Dedifferentiated amniotic fluid mesenchymal stem cell (primary cell): ENCODE measurements around the gene PAF1.
"Not testable (repeated sequence)": the region's sequence is repeated elsewhere in the genome, so short reads cannot be mapped to it uniquely, and the experiment has no call there.

Experiments used
- DNase-seq: peaks from one replicate; pipeline ENCODE4 v3.0.0-alpha.2; 2016; ENCODE audit errors: extremely low spot score

The PAF1 gene

DNA sequence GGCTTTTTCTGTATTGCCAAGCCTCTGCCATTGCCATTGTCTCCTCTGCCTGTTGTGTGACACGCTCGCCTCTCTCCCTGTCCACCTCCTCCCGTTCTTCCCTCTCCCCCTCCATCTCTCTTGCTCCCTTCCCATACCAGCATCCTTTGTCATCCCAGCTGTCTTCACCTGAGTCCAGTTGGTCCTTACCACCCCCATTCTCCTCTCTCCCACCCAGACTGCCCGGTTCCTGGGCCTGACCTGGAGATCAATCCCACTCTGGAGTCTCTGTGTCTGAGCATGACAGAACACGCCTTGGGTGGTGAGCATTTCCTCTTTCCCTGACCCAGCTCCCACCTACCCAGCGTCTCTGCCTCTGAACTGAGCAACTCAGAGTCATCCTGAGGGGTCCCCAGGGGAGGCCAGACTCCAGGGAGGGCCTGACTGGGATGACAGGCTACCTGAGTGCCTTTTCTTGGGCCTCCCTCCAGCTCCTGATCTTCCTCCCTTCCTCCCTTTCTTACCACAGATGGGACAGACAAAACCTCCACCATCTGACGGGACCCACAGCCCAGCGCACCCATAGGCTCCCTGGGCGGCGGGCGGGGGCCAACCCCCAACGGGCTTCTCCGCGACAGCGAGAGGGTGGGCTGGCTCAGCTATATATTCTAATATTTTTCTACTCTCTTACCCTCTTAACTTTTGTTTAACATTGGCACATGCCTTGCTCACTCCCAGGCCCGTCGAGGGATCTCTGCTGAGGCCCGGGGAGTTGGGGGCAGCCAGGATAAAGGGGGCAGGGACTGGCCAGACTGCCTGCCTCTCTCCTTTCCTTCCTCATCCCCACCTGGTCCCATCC is 7.7 kb downstream of the PAF1 start:
- no peak for DNase-seq

DNA sequence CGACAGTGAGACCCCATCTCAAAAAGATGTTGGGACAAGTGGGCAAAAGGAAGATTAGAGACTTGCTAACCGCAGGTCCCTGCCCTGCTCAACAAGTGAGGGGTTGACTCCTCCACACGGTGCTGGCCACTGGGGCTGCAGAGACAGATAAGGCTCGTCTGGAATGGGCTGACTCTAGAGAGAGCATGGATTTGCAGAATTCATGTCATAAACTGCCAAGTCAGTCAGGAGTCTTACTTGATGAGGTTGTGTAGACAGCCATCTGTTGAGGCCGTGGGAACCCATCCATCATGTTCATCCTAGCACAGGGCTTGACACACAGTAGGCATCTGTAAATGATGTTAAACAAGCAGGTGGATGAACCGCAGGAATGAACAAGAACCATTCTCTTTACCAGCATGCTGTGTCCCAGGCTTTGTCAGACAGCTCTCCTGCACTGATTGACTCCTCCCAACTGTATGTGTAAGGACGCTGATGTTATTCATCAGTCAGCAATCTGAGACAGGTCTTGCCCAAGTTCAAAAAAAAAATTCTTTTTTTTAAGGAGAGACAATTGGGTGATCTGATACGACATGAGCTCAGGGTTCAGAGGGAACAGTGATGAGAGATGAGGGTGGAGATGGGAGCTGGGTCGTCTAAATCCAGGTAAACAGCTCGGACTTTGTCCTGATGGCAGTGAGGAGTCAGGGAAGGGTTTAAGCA is 8.8 kb downstream of the PAF1 start:
- no peak for DNase-seq

DNA sequence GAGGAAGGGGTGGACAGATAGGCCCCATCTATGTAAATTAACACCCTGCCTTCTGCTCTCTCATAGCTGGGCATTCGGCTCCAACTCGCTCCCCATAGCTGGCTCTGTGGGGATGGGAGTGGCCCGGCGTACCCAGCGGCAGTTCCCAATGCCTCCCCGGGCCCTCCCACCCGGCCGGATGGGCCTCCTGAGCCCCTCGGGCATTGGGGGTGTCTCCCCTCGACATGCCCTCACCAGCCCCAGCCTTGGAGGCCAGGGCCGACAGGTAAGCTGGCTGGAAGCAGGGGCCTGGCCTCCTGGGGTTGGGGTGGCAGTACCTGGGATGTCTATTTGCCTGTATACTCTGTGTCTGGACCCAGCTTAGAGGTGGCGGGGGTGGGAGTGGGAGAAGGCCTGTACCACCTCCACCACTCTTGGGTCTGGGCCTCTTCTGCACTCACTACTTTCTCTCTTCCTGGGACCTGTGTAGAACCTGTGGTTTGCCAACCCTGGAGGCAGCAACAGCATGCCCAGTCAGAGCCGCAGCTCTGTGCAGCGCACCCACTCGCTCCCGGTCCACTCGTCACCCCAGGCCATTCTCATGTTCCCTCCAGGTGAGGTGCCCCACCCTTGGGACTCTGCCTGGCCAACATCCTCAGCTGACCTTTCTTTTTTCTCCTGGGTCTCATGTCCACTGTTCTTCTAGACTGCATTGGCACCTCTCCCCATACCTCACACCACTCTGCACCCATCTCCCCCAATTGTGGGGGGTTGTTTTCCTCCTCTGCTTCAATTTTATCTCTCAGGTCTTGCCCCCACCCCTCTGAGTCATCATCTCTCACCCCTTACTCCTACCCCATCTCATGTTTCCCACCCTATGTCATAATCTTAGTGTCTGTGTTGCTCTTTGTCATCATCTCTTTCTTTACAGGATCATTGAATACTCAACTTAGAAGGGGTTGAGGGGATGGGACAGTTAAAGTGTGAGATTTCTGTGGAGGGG is 10.1 kb downstream of the PAF1 start:
- DNase-seq: no peak

GRCh38 chr19:39379865-39380396 is 11.0 kb downstream of the PAF1 start:
- no peak for DNase-seq

GRCh38 chr19:39379366-39379765 is 11.5 kb downstream of the PAF1 start:
- not testable (repeated sequence) for DNase-seq

DNA sequence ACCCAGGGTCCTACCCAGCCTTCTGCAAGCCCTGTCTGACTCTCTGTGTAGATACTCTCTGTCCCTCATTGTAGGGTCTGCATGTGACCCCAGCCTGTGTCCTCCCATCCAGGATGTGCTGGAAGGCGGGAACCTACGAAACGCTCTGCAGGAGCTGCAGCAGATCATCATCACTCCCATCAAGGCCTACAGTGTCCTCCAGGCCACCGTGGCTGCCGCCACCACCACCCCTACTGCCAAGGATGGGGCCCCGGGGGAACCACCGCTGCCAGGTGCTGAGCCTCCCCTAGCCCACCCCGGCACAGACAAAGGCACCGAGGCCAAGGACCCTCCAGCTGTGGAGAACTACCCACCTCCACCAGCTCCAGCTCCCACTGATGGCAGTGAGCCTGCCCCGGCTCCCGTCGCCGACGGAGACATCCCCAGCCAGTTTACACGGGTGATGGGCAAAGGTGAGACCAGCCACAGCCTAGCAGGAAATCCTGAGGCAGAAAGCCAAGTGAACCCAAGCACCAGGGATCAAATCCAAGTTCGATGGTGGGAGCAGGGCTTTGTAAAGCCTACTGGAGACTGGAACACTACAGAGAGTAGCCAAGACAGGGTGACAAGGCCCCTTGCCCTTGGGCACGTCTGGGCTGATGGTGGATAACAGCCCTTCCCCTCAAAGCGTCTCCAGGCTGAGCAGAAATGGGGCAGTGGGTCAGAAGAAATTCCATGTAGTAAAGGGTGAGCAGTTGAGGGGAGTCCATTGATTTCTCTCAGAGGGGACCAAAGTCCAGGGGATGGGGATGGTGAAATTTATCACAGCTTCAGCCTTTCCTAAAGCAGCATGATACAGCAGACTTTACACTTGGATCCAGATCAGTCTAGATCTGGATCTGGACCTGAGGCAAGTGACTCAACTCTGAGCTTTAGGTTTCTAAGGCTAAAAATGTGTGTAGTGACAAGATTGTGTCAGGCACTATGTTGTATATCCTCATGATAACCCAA is 13.2 kb downstream of the PAF1 start:
- DNase-seq: no peak

DNA sequence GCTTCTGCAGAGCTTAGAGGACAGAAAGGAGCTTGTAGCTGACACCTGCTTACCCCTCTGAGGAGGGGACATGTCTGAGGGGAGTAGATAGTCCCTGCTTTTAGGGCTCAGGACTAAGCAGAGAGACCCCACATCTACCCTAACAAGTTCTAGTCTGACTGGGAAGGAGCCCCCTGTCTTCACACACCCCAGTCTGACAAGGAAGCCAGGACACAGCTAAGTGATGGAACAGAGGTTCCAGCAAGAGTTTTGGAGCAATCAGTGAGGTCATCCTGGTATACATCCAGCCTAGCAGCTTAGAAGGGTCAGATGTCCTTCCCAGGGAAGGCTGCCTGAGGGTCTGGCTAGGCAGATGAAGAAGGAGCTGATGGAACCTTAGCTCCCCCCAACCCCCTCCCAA is 15.0 kb downstream of the PAF1 start:
- DNase-seq: no peak

DNA sequence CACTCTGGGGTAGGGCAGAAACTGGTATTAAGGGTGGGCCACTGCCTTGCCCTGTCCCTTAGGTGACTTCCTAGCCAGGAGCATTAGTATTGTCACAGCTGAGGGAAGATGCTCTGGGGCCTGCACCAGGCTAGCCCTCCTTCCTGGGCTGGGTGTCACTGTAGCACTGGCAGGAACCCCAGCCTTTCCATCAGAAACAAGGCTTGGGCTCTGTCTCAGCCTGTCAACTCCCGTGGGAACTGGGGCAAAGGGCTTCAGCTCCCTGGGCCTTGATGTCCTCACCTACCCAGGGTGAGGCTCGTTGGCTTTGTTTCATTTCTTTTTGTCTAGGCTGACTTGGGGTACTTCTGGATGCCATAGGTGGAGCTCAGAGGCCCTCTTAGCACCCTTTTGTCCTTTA is 18.0 kb downstream of the PAF1 start:
- DNase-seq: no peak

DNA sequence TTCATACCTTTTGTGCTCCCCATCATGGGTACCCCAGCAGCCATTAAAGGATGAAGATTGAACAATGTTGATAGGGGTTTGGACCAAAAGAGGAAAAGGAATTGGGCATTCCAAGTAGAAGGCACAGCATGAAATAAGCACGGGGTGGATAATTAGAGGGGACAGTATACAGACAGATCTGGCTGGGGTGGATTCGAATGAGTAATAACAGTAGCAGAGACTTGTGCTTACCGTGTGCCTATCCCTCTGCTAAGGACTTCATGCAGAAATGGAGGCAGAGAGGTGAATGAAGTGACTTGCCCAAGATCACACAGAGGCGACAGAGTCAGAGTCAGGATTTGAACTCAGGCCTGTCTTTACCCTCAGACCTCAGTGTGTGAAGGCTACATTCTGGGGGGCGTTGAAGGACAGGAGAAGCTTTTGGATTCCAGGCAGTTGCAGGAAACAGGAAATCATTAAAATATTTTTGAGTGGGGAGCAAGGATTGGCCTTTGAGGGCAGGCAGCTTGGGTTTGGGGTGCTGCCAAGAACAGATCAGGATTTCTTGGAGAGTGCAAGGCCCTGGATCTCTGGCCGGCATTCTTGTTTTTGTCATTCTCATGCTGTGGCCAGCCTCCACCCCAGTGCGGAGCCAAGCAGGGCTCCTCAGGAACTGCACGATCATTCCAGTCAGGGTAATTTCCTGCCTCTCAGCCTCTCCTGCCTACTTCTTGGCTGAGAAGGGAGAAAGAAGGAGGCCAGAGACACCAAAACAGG is 18.7 kb downstream of the PAF1 start:
- peak; percentile 91 for DNase-seq

GRCh38 chr19:39370735-39371134 is 20.2 kb downstream of the PAF1 start:
- no peak for DNase-seq

GRCh38 chr19:39369200-39369599 is 21.7 kb downstream of the PAF1 start:
- no peak for DNase-seq

- no peak for DNase-seq
Measured at GRCh38 chr19:39365531-39365930, 25.4 kb downstream of the PAF1 start.

DNA sequence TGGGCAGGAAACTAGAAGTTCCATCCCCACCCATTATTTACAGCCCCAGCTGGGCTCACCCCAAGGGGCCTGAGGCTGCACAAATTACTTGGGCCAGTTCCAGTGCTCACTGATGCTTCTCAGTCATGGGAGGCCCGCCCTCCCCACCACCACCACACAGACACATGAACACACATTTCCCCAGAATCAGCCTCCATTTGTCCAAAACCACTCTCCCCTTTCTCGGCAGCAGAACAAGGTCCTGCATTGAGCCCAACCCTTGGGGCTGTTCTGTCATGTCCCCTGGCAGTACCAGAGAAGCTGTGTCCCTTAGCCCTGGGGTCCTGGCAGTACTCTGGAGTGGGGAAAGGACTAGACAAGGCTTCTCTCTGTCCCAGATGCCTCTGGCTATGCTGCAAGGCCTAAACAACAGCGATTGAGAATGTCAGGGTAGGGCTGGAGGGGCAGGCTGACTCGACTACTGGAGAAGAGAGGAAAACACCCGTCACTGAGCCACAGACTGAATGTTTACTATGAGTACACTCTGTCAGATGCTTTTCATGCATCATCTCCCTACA is 26.9 kb downstream of the PAF1 start:
- peak; percentile 38 for DNase-seq

DNA sequence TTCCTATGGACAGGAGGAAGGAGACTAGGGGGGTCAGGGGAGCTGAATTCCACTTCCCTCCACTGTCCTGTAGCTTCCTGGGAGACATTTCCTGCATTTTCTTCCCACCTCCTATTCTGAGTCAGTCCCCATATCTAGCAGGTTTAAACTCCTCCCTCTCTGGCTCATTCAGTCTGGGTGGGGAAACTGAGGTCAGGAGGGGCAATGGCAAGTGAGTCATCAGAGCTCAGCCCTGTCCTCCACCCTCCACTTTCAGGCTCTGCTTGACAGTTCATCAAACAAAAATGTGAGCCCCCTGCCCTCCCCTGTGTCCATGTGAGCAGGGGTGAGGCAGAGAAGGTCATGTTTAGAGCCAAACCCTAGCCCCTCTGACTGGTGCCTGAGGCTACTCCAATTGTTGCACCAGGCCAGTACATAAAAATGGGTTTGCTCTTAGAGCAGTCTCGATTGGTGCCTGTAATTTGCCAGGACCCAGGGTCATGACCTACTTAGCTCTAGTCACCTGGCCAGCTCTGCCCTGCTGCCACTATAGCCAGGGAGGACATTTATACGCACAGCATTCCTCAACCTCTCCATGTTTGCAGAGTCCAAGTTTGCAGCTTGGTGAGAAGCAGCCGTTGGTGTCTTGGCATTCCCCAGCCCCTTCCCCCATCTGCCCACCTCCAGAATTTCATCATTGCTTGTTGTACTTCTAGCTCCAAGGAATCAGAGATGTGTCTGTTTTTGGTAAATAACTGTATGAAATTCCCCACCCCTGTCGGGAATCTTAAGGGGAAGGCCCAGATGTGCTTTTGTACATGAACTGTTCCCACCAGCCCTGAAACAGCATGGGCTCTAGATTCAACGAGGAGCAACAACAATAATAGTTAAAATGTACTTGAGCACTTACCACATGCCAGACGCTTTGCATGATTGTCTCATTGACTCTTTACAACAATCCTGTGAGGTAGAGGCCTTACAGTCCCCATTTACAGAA is 27.9 kb downstream of the PAF1 start:
- peak; percentile 46 for DNase-seq

DNA sequence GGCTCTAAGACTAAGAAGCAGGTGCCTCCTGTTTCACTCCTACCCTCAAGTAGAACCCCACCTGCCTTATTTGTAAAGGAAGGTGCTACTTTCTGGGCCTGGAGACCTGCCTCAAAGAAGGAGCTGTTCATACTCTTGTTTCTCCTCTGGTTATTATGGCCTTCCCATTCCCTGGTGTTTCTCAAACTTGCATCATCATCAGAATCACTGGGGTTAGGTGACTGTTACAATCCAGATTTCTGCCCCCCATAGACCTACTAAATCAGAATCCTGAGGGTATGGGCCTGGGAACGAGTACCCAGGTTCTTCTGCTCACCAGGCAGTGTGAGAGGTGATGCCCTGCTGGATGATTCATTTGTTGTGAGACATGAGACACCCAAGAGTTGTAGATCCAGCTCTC is 30.3 kb downstream of the PAF1 start:
- DNase-seq: no peak

- no peak for DNase-seq
Measured at GRCh38 chr19:39359026-39359425, 31.9 kb downstream of the PAF1 start.

DNA sequence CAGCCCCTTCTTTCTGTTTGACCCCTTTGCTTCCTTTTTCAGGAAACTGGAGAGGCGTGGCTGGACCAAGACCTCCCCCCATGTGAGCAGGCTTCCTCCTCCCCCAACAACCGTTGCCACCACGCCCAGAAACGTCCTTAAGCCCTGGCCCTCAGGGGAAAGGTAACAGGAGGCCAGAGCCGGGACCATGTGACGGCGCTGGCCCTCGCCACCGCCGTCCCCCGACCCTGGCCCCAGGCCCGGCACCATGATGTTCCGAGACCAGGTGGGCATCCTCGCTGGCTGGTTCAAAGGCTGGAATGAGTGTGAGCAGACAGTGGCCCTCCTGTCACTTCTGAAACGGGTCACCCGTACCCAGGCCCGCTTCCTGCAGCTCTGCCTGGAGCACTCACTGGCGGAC is 34.3 kb downstream of the PAF1 start:
- DNase-seq: no peak

- no peak for DNase-seq
Measured at GRCh38 chr19:39356073-39356472, 34.8 kb downstream of the PAF1 start.
